BJ (cell line): Measurements from ENCODE around the gene SEZ6L. TPM values are rescaled to one million over a fixed set of nuclear protein-coding genes. Genes with fewer than 3 reads are reported as not detected.

Source experiments
- CTCF ChIA-PET: fragments of 350-600 bp; formaldehyde crosslinking; extraction: SDS; loops from one replicate; lab custom pipeline; 2021; ENCODE audit warnings: antibody characterized with exemption, inconsistent platforms; lab: Yijun Ruan, JAX
- POLR2A ChIA-PET: fragments of 300-600 bp; sonication (Branson Sonifier 250); formaldehyde crosslinking; extraction: SDS; loops from one replicate; lab custom pipeline; 2021; ENCODE audit warnings: antibody characterized with exemption; lab: Charles Lee
- DNase-seq: peaks from one replicate; pipeline ENCODE4 v3.0.0-alpha.2; 2011; ENCODE audit warnings: low read depth
- H3K27me3 ChIP-seq: 2 replicates; pipeline ENCODE4 v1.6.0; 2011; ENCODE audit warnings: low read length; ENCODE audit not compliant: control insufficient read depth, insufficient read depth
- H3K36me3 ChIP-seq: 2 replicates; pipeline ENCODE4 v1.5.1; 2011; ENCODE audit warnings: low read length; ENCODE audit not compliant: control insufficient read depth, insufficient read depth
- H3K4me3 ChIP-seq: 2 replicates; pipeline ENCODE4 v1.5.1; 2011; ENCODE audit warnings: low read depth, mild to moderate bottlenecking, control low read depth, low read length
- polyA plus RNA-seq: library from polyadenylated mRNA; depleted of rRNA; stranded (reverse); fragments of >200 nt; gene quantifications from 2 replicates; pipeline ENCODE4 v1.2.3, GENCODE V29; 2011
- TF ChIP-seq, protein P1 (sequence below): IDR thresholded peaks from 2 replicates; pipeline ENCODE4 v1.5.1; 2011; ENCODE audit warnings: low read depth, mild to moderate bottlenecking, control low read depth, inconsistent platforms, low read length, moderate library complexity; ENCODE audit not compliant: insufficient read depth

SEZ6L gene
- polyA plus RNA-seq, 1 experiment: 0.04 TPM

DNA sequence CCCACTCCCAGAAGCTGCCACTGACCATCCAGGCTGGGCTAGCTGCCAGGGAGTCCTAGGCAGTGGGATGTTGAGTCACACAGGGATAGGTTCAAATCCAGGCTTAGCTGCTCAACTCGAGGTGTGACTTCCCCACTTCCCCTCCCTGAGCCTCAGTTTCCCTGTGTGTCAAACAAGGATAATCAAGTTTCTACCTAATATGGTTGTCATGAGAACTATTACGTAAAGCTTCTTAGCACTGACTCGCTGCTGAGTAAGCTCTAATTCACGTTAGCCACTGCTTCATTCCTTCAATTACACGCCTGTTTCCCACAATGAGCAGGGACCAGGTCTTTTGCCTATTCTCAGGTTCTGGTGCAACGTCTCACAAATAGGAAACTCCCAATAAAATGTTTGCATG, 67.7 kb downstream of the SEZ6L start:
- no peaks in the 10 kb centered on the region for H3K27me3 ChIP-seq
- H3K36me3 ChIP-seq: no peaks in the 10 kb centered on the region
- ChIA-PET POLR2A (no interaction called here), CTCF (no interaction called here)
- DNase-seq: no peak
- TF ChIP-seq, protein P1, sequence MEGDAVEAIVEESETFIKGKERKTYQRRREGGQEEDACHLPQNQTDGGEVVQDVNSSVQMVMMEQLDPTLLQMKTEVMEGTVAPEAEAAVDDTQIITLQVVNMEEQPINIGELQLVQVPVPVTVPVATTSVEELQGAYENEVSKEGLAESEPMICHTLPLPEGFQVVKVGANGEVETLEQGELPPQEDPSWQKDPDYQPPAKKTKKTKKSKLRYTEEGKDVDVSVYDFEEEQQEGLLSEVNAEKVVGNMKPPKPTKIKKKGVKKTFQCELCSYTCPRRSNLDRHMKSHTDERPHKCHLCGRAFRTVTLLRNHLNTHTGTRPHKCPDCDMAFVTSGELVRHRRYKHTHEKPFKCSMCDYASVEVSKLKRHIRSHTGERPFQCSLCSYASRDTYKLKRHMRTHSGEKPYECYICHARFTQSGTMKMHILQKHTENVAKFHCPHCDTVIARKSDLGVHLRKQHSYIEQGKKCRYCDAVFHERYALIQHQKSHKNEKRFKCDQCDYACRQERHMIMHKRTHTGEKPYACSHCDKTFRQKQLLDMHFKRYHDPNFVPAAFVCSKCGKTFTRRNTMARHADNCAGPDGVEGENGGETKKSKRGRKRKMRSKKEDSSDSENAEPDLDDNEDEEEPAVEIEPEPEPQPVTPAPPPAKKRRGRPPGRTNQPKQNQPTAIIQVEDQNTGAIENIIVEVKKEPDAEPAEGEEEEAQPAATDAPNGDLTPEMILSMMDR: no peak
- no peak overlapping the region for H3K4me3 ChIP-seq

DNA sequence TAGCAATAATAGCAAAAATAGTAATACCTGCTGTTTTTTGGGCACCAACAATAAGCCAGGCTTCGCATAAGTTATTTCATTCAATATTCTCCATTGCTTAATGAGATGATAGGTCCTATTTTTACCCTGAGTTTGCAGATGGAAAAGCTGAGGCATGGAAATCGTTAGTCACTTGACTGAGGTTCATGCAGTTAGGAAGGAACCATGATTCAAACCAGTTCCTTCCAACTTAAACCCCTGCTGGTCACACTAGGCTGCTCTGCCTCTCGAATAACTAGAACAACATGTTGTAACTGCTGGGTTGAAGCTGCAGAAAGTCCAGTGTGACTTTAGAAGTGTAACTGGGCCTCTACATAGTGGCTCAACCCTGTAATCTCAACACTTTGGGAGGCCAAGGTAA, 69.3 kb downstream of the SEZ6L start:
- CTCF ChIA-PET: no interaction called here
- POLR2A ChIA-PET: no interaction called here
- no peak for DNase-seq
- TF ChIP-seq, protein P1: no peak
- no peaks in the 10 kb centered on the region for H3K27me3 ChIP-seq
- no peak overlapping the region for H3K4me3 ChIP-seq
- no peaks in the 10 kb centered on the region for H3K36me3 ChIP-seq

DNA sequence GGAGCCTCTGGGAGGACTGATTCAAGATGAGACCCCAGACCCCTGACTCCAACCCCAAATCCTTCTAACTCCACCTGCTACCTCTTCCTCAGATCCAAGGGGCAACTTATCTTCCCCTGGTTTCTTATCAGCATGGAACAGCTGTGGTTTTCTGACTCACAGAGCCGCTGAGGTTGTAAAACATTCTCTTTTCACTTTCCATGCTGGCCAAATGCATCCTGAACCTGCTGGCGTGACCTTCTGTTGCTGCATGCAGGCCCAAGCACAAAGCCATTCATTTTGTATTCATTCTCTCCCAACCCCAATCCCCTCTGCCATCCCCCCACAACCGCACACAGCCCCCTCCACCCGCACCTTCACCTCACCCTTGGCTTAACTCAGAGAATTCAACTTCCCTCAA, 70.3 kb downstream of the SEZ6L start:
- ChIA-PET CTCF (no interaction called here), POLR2A (no interaction called here)
- DNase-seq: no peak
- H3K4me3 ChIP-seq: no peak overlapping the region
- TF ChIP-seq, protein P1: no peak
- H3K36me3 ChIP-seq: no peaks in the 10 kb centered on the region
- no peaks in the 10 kb centered on the region for H3K27me3 ChIP-seq

DNA sequence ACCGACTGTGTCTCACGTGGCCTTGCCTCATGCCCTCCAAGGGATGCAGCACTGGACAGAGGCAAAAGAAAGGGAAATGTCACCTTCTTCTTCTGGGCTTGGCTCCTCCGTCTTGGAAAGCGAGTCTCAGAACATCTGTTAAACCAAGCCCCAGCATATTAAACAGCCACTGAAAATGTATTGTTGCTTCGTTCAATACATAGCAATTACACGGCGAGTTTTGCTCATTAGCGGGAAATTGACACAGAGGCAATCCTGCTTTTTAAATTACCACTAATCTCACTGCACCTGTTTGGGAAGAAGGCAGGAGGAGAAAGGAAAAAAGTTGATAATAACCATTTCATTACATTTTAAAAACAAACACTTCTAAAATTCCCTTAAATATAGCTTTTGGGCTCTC, 72.1 kb downstream of the SEZ6L start:
- Histone ChIP-seq H3K4me3 (no peak overlapping the region), H3K27me3 (no peaks in the 10 kb centered on the region), H3K36me3 (no peaks in the 10 kb centered on the region)
- CTCF ChIA-PET: no interaction called here
- POLR2A ChIA-PET: no interaction called here
- TF ChIP-seq, protein P1: no peak
- no peak for DNase-seq

DNA sequence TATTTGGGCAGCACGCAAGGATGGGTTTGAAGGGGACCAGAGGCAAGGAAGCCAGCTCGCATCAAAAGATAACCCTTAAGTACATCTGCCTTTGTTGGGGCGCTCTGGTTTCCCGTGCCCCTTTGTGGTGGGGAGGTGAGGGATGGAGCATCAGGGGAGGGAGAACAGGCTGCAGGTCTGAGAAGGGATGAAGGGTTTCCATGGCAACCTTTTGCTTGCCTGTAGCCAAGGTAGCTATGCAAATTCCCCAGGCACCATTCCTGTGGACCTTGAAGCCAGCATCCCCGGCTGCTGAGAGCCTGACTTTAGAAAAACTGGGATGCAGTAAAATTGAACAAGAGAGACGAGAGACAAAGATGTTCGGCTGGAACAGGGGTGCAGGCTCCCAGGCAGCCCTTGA, 75.7 kb downstream of the SEZ6L start:
- TF ChIP-seq, protein P1: no peak
- Histone ChIP-seq H3K27me3 (no peaks in the 10 kb centered on the region), H3K4me3 (no peak overlapping the region), H3K36me3 (no peaks in the 10 kb centered on the region)
- ChIA-PET POLR2A (no interaction called here), CTCF (no interaction called here)
- no peak for DNase-seq
